Measurements from ENCODE around the gene ILF2. TPM values are rescaled to one million over a fixed set of nuclear protein-coding genes. Genes with fewer than 3 reads are reported as not detected.
A peak's percentile ranks its signal among the peaks of the same experiment; 100 is the strongest.
"Not testable (repeated sequence)": the region's sequence is repeated elsewhere in the genome, so short reads cannot be mapped to it uniquely, and the experiment has no call there.

The ILF2 gene
- polyA plus RNA-seq, 1 donor = 316 TPM

DNA sequence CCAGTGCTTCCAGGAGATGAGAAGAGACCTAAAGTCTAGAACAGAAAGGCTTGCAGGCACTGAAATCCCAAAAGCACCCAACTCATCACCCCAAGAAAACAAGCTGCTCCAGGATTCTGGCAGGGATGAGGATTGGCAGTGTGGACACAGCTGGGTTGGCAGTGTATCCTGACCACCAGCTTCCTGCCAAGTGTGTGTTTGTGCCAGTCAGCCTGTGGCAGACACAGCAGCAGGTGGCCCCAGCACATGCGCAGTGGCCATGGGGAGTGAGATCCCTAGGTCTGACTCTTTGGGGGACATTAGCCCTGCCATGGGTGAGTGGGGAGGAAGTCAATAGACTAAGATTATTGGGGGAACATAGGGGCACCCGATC is 20.9 kb downstream of the ILF2 start:
- DNase-seq = no peak

- DNase-seq = no peak
These were observed 21.5 kb downstream of the ILF2 start for GRCh38 chr1:153649137-153649862.

DNA sequence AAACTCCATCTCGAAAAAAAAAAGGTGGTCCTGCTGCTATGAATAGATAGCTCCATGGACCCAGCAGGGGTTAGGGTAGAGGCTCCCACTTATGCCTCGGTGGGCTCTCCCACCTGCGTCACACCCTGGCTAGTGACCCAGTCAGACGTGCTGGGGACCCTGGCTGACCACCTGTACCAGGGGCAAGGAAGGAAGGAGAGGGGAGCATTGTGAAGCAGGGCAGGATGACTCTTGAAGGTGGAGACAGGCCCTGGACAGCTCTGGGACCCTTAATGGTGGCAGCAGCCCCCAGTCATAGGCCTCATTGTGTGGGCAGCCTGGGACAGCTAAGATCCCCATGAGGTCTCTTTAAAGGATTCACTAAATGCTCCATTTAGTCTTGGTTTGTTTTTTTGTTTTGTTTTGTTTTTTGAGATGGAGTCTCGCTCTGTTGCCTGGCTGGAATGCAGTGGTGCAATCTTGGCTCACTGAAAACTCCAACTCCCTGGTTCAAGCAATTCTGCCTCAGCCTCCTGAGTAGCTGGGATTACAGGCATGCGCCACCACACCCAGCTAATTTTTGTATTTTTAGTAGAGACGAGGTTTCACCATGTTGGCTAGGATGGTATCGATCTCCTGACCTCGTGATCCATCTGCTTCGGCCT is 22.7 kb downstream of the ILF2 start:
- DNase-seq = no peak

DNA sequence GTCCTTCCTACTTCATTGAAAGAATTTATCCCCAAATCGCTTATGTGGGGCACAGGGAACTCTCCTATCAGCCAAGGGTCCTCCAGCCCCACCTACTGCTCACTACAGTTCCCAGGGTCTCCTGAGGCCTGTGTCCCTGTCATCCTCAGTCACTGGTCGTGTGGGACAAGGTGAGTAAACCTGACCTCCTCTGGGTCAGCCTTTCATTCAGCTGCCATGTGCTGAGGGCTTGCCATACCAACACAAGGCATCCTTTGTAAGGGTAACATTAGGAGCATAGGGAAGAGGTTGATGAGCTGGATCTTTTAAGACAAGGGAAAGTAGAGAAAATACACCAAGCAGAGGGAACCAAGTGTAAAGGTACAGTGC is 23.5 kb downstream of the ILF2 start:
- no peak for DNase-seq

DNA sequence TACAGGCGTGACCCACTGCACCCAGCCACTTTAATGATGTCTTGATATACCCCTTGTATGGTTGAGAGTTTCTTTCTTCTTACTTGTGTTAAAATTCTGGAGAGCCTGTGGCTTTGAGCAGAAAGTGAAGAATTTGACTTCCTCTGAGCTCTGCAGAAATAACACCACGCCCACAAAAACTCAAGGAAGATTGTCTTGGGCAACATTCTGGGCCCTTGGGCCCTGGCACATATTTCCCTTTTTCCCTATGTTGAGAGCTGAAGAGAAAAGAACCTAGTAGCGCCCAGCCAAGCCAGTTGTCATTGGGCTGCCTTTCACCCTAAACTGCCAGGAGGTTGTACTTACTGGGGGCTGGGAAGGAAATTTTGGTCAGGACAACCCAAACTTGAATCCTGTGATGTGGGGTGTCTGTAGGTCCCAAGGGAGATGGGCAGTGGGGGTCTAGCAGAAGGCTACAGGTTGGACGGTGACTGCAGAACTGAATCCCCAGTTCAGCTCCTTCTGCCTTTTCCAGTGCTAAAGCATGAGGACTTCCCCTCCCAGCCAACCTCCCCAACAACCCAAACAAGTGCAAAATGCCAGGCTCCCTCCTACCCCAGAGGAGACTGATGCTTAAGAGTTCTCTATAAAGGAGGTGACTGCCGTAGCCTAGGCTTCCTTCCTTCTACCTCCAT is 24.0 kb downstream of the ILF2 start:
- no peak for DNase-seq

- DNase-seq = no peak
These were observed 27.0 kb downstream of the ILF2 start for GRCh38 chr1:153643816-153644215.

- DNase-seq = no peak
These were observed 27.7 kb downstream of the ILF2 start for GRCh38 chr1:153643100-153643499.

DNA sequence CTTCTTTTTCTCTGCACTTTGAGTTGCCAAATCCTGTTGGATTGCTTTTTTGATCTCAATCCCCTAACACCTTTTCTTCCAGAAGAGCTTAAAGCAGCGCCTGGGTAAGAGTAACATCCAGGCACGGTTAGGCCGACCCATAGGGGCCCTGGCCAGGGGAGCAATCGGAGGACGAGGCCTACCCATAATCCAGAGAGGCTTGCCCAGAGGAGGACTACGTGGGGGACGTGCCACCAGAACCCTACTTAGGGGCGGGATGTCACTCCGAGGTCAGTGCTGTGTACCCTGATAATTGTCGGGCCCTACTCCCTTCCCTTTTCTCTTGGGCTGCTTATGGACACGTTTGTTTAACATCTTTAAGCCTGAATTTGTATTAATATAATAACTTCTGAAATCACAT is 28.6 kb downstream of the ILF2 start:
- no peak for DNase-seq

GRCh38 chr1:153640861-153641260 is 29.9 kb downstream of the ILF2 start:
- DNase-seq = no peak

DNA sequence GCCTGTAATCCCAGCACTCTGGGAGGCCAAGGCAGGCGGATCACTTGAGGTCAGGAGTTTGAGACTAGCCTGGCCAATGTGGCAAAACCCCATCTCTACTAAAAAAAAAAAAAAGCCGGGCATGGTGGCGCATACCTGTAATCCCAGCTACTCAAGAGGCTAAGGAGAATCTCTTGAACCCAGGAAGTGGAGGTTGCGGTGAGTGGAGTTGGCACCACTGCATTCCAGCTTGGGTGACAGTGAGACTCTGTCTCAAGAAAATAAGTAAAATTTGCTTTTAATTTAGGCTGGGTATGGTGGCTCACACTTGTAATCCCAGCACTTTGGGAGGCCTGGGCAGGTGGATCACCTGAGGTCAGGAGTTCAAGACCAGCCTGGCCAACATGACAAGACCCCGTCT is 30.6 kb downstream of the ILF2 start:
- DNase-seq = not testable (repeated sequence)

DNA sequence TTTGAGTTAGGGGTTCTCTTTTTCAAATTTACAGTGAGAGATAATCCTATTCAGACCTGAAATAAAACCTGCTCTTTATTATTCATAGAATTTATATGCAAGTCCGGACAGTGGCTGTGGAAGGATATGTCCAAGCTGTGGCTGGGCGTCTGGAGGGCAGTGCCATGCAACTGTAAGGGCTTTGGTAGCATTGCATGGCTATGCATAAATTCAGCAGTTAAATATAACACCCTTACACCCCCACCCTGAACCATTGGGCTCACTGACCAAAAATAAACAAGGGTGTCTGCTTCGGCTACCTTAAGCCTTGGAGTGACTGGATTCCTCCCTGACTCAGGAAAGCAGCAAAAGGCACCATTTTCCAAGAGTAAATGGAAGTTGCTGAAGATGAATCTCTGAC is 31.5 kb downstream of the ILF2 start:
- no peak for DNase-seq

DNA sequence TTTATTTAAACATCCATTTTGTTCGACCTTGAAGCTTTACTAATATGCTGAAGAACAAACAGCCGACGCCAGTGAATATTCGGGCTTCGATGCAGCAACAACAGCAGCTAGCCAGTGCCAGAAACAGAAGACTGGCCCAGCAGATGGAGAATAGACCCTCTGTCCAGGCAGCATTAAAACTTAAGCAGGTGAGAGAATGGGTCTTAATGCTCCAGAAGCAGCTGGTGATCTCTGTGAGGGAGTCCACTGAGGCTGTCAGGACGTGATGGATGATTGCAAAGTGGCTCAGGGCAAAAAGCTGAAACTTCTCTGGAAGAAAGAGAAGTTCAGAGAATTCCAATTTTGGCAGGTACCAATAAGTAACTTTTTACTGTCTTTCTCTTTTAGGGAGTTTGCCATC is 32.5 kb downstream of the ILF2 start:
- DNase-seq = no peak

DNA sequence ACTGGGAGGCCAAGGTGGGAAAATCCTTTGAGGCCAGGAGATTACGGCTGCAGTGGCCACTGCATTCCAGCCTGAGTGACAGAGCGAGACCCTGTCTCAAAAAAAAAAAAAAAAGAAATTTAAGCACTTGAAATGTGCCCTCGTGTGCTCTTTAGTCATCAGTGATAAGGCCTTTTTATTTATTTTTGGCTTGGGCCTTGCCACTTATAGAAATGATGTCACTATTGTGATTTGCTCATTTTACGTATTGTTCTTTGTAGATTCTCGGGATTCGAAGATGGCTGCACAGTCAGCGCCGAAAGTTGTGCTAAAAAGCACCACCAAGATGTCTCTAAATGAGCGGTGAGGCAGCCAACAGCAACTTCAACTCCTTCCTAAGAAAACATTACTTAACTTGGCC is 34.5 kb downstream of the ILF2 start:
- DNase-seq = no peak

GRCh38 chr1:153635872-153636271 is 34.9 kb downstream of the ILF2 start:
- no peak for DNase-seq

GRCh38 chr1:153633754-153634665 is 36.8 kb downstream of the ILF2 start, which contains the start of gene CHTOP:
CHTOP (plus strand) TSS chr1:153634066; CDS start chr1:153636589, 2,523 bp downstream.
- DNase-seq = peak; percentile 97

GRCh38 chr1:153633161-153633753 is 37.5 kb downstream of the ILF2 start:
- no peak for DNase-seq

DNA sequence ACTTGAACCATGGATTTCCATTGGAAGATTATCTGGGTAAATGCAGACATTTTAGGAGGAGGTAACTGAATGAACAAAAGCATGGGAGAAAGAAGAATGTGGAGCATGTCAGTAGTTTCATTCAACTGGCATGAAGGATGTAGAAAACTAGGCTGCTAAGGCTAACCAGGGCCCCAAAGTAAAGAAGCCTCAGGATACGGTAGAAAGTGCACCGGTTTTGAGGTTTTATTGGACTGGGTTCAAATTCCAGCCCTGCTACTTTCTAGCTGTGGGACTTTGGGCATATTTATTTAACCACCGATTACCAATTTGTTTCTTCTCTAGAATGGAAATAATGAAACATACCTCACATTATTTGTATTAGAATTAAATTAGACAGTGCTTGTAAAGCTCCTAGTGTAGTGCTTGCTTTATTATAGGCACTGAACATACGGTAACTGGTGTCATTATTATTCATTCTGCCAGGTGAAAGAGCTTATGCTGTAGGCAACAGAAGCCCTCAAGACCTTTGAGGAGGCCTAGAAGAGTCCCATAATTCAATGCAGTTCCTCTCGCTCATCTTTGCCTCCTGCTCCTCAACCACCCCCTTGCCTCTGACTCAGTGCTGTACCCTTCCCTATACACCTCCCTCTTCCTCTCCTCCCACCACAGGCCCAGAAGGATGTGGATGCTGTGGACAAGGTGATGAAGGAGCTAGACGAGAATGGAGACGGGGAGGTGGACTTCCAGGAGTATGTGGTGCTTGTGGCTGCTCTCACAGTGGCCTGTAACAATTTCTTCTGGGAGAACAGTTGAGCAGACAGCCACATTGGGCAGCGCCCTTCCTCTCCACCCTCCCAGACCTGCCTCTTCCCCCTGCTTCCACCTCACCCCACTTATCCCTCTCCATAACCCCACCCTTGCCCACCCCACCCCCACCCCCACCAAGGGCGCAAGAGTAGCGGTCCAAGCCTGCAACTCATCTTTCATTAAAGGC is 39.5 kb downstream of the ILF2 start:
- DNase-seq = no peak

- no peak for DNase-seq
These were observed 40.4 kb downstream of the ILF2 start for GRCh38 chr1:153630384-153630783.

GRCh38 chr1:153629971-153630370 is 40.8 kb downstream of the ILF2 start:
- DNase-seq = no peak

- DNase-seq = no peak
These were observed 41.5 kb downstream of the ILF2 start for GRCh38 chr1:153629343-153629665.

Data from left kidney (tissue), 2 donors.